ENCODE measurements around the gene LRRTM2. TPM values are rescaled to one million over a fixed set of nuclear protein-coding genes. Genes with fewer than 3 reads are reported as not detected.

LRRTM2 gene
- total and polyA plus RNA-seq, 10 donors = 0.02 to 3.9 (median 1.0) TPM

DNA sequence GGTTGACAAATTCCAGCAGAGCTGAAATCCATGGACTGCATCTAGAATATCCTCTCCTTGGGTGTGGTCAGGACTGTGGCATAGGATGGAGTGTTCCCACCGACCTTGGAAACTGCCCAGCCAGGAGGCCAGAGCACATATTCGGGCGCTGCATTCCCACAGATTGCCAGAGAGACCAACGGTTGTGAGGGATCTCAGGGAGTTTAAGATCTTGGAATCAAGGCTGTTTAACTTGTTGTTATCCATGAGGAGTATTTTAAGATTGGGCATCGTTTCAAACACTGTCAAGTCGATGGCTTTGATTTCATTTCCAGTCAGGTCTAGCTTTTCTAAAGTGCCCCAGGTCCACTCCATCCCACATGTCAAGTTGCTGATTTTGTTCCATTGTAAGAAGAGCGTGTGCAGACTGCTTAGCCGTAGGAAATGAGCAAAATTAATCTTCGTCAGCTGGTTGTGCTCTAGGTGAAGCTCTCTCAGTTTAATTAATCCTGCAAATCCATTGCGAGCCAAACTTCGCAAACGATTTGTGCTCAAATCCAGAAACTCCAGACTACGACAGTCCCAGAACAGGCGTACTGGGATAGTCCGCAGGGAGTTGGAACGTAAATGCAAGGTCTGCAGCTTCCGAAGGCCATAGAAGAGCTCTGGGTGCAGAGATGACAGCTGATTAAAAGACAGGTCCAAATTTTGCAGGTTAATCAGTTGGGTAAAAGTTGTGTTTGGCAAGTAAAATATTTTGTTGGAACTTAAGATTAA lies 1.5 kb downstream of the LRRTM2 start:
- H3K9me3 ChIP-seq = peaks cover 0 to 4% (median 0%) of the 10 kb centered on the region in 8 donors
- 75 to 85% (median 83%) methylated on average over 17 of the region's 17 CpGs for WGBS, 5 donors
- peak overlapping the region in 2 of 8 donors; percentile 12 to 25 for H3K4me3 ChIP-seq
- H3K27me3 ChIP-seq (replicated peaks in 1 of 7) = no peaks in the 10 kb centered on the region
- intact Hi-C loops (cut with DNase I; ENCODE audit: low total_unique reads) = no loop called here
- peak overlapping the region in 2 of 8 donors; percentile 44 to 48 for H3K27ac ChIP-seq
- H3K4me1 ChIP-seq = peaks cover 2 to 56% (median 19%) of the 10 kb centered on the region in 6 donors
- TF ChIP-seq POLR2A (IDR thresholded peaks at IDR 0.05) (no peak), POLR2AphosphoS5 (IDR thresholded peaks at IDR 0.05) (no peak), CTCF (IDR thresholded peaks at IDR 0.05 in 8 of 11, conservative IDR thresholded peaks at IDR 0.05 in 3 of 11) (no peak)
- H3K36me3 ChIP-seq = no peaks in the 10 kb centered on the region
- DNase-seq = no peak

DNA sequence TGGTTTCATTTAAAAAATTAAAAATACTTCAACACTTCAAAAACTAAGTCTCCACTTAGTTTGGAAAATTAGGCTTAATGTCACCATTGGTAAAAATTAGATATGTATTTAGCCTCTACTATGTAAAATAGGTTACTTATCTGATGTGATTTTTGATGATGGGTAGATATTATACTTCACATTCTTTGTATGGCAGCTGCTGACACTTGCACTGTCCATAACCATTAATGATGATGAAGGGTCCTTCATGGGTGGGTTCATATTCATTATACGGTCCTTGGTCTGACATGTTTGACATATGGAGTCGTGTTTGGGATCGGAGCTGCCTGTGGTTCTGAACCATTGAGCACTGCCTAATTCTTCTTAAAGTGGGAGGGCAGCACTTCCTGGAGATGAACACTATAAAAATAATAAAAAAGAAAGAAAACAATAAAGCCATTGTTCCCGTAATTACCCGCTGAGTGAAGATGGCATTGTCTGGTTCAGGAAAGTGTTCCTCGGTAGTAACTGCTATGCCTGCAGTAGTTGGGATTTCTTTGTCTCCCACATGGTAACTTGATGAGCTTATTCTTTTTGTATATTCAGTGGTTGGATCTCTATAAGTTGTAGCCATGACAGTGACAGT lies 2.2 kb downstream of the LRRTM2 start:
- peaks cover 2 to 53% (median 19%) of the 10 kb centered on the region in 6 donors for H3K4me1 ChIP-seq
- 77 to 84% (median 81%) methylated on average over 6 of the region's 6 CpGs for WGBS, 5 donors
- intact Hi-C loops (cut with DNase I; ENCODE audit: low total_unique reads) = no loop called here

DNA sequence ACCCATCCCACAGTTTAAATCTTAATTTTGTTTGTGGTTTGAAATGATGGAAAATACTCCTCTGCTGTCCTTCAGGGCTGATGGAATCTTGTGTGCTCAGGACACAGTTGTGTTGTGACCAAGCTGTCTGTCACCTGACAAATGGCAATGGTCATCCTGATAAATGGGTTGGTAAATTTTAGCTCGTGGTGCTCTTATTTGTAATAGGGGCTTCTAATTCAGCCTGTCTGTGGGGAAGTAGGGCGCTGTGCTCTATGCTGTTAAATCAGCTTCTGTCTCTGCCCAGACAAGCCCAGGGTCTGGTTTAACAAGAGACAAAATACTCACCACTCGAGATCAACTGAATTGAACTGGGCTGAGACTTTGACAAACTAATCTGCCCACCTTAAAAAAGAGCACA lies 4.5 kb downstream of the LRRTM2 start:
- no peaks in the 10 kb centered on the region for H3K36me3 ChIP-seq
- no peaks in the 10 kb centered on the region for H3K27me3 ChIP-seq (replicated peaks in 1 of 7)
- H3K4me3 ChIP-seq = no peak overlapping the region
- H3K27ac ChIP-seq = no peak overlapping the region
- intact Hi-C loops (cut with DNase I; ENCODE audit: low total_unique reads) = no loop called here
- 72 to 78% (median 74%) methylated on average over 3 of the region's 3 CpGs for WGBS, 5 donors
- H3K4me1 ChIP-seq = peaks cover 2 to 59% (median 24%) of the 10 kb centered on the region in 6 donors
- H3K9me3 ChIP-seq = no peaks in the 10 kb centered on the region
- no peak for DNase-seq
- TF ChIP-seq POLR2A (IDR thresholded peaks at IDR 0.05) (no peak), CTCF (IDR thresholded peaks at IDR 0.05 in 8 of 11, conservative IDR thresholded peaks at IDR 0.05 in 3 of 11) (no peak), POLR2AphosphoS5 (IDR thresholded peaks at IDR 0.05) (no peak)

More for the DNA sequence above, 2.2 kb downstream of the LRRTM2 start:
- Histone ChIP-seq H3K9me3 (peaks cover 0 to 4% (median 0%) of the 10 kb centered on the region in 8 donors), H3K4me3 (peak overlapping the region in 1 of 8 donors; percentile 25), H3K36me3 (no peaks in the 10 kb centered on the region), H3K27me3 (replicated peaks in 1 of 7) (no peaks in the 10 kb centered on the region), H3K27ac (peak overlapping the region in 1 of 8 donors; percentile 48)
- no peak for TF ChIP-seq POLR2A (IDR thresholded peaks at IDR 0.05)
- TF ChIP-seq CTCF (IDR thresholded peaks at IDR 0.05 in 8 of 11, conservative IDR thresholded peaks at IDR 0.05 in 3 of 11) = no peak
- no peak for TF ChIP-seq POLR2AphosphoS5 (IDR thresholded peaks at IDR 0.05)
- DNase-seq = no peak
